ENCODE results near the gene PPP1R3C. TPM values are rescaled to one million over a fixed set of nuclear protein-coding genes. Genes with fewer than 3 reads are reported as not detected.

PPP1R3C gene
- total RNA-seq, 2 experiments from 2014 or later: not detected

DNA sequence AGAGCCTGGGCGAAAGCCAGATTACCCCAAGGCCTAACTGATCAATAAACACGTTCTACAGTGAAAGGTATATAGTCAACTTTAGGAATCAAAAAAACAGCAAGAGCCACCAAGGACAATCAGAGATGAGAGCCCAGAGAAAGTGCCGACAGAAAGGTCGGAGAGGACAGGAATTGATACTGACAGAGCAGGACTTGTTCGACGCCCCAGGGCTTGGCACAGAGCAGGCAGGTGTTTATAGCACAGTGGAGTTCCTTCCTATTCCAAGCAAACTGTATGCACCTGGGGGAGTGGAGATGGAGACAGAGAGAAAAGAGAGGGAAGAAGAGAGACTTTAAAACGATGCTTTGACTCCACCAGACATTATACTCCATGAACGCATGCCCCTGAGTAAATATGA lies 39.5 kb downstream of the PPP1R3C start:
- DNase-seq (no peak), ATAC-seq (no peak)
- Mint-ChIP-seq H3K27ac (no peak overlapping the region), H3K4me3 (no peak overlapping the region), H3K36me3 (ENCODE audit: low read depth) (no peaks in the 10 kb centered on the region), H3K27me3 (ENCODE audit: low read depth) (peaks cover 13% of the 10 kb centered on the region), H3K4me1 (ENCODE audit: low read depth) (no peaks in the 10 kb centered on the region), H3K9me3 (ENCODE audit: insufficient read depth) (no peaks in the 10 kb centered on the region)
- ChIA-PET CTCF (no interaction called here), POLR2A (no interaction called here)

DNA sequence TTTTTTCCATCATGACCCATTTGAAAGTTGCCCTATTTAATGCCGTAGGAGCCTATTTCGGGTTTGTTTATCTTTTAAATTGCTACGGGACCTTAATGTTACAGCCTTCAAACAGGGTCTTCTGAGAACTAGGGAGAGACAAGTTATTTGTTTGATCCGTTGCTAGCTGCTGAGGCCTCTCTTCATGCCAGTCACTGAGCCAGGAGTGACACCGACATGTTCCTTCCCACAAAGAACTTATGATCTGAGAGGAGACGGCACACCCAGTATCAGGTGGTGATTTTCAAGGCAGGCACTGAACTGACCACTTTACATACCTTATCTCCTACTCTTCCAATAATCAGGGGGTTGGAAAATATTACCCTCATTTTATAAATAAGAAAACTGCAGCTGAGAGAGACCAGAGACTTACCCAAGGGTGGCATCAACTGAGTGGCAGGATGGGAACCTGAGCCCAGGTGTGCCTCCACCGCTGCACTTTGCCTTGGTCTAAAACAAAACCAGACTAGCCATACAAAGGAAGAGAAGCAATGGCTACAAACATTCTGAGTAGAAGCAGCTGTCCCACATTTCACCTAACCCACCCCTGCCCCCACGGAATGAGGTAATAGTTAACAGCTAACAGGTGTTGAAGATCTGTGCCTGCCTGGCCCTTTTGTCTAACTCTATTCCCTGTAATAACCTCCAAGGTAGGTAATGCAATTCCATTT lies 40.5 kb downstream of the PPP1R3C start:
- Mint-ChIP-seq H3K27me3 (ENCODE audit: low read depth) (peaks cover 13% of the 10 kb centered on the region), H3K9me3 (ENCODE audit: insufficient read depth) (no peaks in the 10 kb centered on the region), H3K4me3 (no peak overlapping the region), H3K4me1 (ENCODE audit: low read depth) (no peaks in the 10 kb centered on the region), H3K36me3 (ENCODE audit: low read depth) (no peaks in the 10 kb centered on the region), H3K27ac (no peak overlapping the region)
- ChIA-PET CTCF (no interaction called here), POLR2A (no interaction called here)
- ATAC-seq (no peak), DNase-seq (no peak)

DNA sequence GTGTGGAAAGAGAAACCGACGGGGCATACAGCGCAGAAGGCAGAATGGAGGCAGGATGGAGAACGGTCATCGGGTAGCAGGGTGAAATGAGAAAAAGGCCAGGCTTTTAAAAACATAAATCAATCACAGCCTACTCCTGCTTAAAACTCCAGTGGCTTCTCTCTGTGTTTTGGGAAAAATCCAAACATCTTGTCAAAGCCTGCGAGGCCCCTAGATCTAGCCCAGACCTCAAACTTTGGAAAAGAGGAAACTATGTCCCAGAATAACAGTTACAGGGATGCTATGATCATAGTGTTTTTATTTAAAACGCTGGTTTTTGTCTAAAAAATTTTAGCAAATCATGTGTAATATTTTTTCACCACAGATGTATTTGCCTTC lies 41.1 kb downstream of the PPP1R3C start:
- Mint-ChIP-seq H3K27me3 (ENCODE audit: low read depth) (peaks cover 13% of the 10 kb centered on the region), H3K9me3 (ENCODE audit: insufficient read depth) (no peaks in the 10 kb centered on the region), H3K4me1 (ENCODE audit: low read depth) (no peaks in the 10 kb centered on the region), H3K4me3 (no peak overlapping the region), H3K36me3 (ENCODE audit: low read depth) (no peaks in the 10 kb centered on the region), H3K27ac (no peak overlapping the region)
- no peak for ATAC-seq
- POLR2A ChIA-PET: no interaction called here
- CTCF ChIA-PET: no interaction called here
- no peak for DNase-seq

DNA sequence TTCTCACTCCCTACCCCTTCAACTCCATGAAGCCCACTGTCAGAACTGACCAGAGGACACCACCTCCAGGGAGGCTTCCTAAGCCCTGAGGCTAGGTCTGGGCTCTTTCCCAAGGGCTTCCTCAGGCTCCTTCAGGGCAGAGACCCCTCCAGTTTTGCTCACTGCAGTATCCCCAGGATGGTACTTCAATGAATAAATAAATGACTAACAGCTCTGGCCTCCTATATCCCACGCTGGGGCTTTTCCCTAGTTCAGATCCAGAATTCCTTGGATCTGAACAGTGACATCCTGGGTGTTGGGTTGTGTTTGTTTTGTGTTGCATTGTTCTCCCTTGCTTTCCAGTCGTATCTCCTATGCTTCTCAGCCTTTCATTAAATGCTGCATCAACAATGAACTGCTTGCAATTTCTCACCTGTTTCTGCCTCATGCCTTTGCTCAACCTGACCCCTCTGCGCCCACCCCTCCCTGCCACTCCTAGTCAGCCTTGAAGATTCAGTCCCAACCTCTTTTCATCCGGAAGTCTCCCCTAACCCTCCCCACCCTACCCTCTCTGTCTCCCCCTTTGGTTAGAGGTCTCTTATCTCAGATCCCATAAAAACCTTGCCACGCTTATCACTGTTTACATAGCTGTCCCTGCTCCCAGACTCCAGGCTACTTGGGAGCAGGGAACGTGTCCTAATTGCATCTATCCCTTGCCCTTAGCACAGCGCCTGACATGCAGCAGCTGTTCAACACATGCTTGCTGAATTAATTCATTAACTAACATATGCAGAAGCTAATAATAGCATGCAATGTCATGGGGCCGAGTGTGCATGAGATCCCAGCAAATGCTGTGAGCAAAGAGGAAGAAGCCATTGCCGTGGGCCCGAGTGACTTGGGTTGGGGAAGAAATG lies 41.7 kb downstream of the PPP1R3C start:
- peaks cover 13% of the 10 kb centered on the region for H3K27me3 Mint-ChIP-seq (ENCODE audit: low read depth)
- no peak overlapping the region for H3K27ac Mint-ChIP-seq
- H3K9me3 Mint-ChIP-seq (ENCODE audit: insufficient read depth): no peaks in the 10 kb centered on the region
- no peak for DNase-seq
- H3K4me3 Mint-ChIP-seq: no peak overlapping the region
- H3K4me1 Mint-ChIP-seq (ENCODE audit: low read depth): no peaks in the 10 kb centered on the region
- ChIA-PET CTCF (no interaction called here), POLR2A (no interaction called here)
- no peaks in the 10 kb centered on the region for H3K36me3 Mint-ChIP-seq (ENCODE audit: low read depth)
- no peak for ATAC-seq

DNA sequence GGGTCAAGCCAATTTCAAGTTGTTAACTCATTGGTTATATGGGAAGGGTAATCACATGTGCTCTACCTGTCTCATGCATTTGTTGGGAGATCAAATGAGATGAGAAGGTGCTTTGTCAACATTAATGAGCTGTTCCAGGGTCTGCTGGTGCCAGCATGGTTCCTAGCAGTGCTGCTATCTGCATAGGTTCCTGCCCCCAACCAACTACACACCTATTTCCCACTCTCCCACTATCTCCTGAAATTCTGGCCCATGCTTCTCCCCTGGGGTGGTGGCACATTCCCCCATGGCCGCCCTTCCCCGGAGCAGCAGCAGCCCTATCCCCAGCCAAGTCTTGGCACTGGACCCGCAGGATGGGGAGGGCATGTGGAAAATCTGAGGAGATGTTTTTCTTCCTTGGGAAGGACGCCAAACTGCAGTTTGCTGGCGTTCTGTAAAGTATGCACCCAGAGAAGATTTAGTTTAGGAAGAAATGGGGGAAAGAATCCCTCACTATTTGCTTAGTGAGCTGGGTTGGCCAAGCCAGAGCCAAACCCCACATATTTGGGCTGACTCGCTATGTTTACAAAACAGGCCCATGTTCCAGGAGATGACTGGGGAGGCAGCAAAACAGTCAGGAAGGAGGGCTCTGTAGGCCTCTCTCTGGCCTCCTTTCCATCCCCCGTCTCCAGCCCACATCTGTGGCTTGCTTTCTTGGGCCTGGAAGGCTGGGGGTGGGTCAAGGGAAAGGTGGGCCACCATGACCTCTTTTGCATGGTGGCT lies 42.5 kb downstream of the PPP1R3C start:
- peaks cover 8% of the 10 kb centered on the region for H3K27me3 Mint-ChIP-seq (ENCODE audit: low read depth)

DNA sequence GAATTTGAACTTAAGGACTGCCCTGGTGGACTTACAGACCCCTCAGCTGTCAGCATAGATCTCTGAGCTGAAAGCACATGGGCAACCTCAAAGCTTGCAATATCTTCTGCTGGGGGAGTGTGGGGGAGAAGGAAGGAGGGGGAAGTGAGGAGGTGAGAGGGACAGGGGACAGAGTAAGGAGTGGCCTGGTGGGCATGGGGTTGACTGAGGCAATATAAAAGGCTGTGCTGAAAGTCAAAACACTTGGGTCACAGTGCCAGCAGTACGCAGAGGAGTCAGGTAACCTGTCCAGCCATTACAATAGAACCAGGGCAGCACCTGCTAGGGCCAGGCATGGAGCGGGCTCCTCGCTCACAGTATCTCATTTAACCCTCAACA lies 43.2 kb downstream of the PPP1R3C start:
- H3K4me3 Mint-ChIP-seq: no peak overlapping the region
- POLR2A ChIA-PET: no interaction called here
- no peaks in the 10 kb centered on the region for H3K36me3 Mint-ChIP-seq (ENCODE audit: low read depth)
- CTCF ChIA-PET: no interaction called here
- H3K9me3 Mint-ChIP-seq (ENCODE audit: insufficient read depth): no peaks in the 10 kb centered on the region
- H3K27me3 Mint-ChIP-seq (ENCODE audit: low read depth): peaks cover 8% of the 10 kb centered on the region
- ATAC-seq: no peak
- H3K4me1 Mint-ChIP-seq (ENCODE audit: low read depth): no peaks in the 10 kb centered on the region
- no peak for DNase-seq
- H3K27ac Mint-ChIP-seq: no peak overlapping the region

More for the DNA sequence above, 42.5 kb downstream of the PPP1R3C start:
- DNase-seq (no peak), ATAC-seq (no peak)
- Mint-ChIP-seq H3K4me1 (ENCODE audit: low read depth) (no peaks in the 10 kb centered on the region), H3K36me3 (ENCODE audit: low read depth) (no peaks in the 10 kb centered on the region), H3K4me3 (no peak overlapping the region), H3K27ac (no peak overlapping the region), H3K9me3 (ENCODE audit: insufficient read depth) (no peaks in the 10 kb centered on the region)
- CTCF ChIA-PET: no interaction called here
- POLR2A ChIA-PET: no interaction called here

DNA sequence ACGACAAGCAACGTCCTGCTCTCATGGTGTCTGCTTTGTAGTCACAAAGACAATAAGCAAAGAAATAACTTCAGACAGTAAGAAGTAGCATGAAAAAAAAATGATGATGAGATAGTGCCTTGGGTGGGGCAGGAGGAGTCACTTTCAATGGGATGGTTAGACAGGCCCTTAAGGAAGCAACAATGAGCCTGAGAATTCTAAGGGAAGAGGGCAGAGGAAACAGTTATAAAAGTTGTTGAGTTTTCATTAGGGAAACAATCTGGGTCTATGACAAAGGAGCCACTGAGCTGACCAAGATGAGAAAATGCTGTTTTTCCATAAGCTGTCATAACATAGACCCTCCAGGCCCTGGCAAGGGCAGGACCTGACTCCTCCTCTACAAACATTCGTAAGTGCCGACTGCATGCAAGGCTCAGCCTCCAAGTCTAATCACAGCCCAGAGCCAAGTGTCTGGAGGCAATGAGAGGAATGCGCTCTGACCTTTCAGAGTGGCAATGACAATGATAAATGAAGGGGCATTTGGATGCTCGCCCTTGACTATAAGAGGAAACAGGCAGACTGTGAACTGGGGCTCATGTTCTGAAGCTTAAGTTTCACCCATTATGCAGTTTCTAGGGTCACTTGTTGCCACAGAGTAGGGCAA lies 43.7 kb downstream of the PPP1R3C start:
- no peaks in the 10 kb centered on the region for H3K9me3 Mint-ChIP-seq (ENCODE audit: insufficient read depth)

DNA sequence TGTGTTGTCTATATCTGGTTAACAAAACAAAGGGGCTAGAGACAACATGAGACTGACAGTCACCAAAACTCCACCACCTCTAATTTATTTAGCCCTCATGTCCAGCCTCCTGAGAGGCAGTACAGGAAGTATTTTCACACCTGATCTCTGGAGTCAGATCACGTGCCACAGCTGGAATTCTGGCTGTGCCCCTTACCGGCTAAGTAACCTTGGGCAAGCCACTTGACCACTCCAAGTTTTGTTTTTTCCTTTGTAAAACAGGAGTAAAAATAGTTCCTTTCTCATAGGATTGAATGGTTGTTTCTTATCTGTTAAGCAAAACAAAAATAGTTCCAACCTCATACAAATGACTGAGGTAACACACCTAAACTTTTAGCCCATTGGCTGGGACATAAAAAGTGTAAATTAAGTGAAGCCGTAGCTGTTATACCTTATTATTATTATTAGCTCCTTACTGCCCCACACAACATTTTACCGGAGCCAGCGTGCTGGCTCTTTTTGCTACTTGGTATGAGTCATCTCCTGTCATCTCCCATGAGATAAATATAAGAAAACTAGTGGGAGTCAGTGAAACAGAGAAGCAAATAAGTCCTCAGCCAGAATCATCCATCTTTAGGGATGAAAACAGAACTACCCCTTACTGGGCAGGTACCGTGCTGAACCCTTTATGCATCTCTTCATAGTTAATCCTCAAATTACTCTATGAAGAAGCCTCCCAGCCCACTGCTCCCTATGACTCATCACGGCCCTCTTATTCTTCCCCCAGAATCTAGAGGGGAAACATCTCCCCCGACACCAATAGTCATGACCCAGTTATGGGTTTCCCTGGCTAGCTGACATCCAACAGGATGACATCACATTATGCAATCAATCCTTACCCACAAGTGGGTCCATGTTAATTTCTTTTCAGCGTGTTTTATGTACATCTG lies 44.9 kb downstream of the PPP1R3C start:
- ATAC-seq (no peak), DNase-seq (no peak)
- peaks cover 8% of the 10 kb centered on the region for H3K27me3 Mint-ChIP-seq (ENCODE audit: low read depth)
- ChIA-PET CTCF (no interaction called here), POLR2A (no interaction called here)
- no peaks in the 10 kb centered on the region for H3K4me1 Mint-ChIP-seq (ENCODE audit: low read depth)
- no peaks in the 10 kb centered on the region for H3K9me3 Mint-ChIP-seq (ENCODE audit: insufficient read depth)
- no peak overlapping the region for H3K27ac Mint-ChIP-seq
- H3K36me3 Mint-ChIP-seq (ENCODE audit: low read depth): no peaks in the 10 kb centered on the region
- no peak overlapping the region for H3K4me3 Mint-ChIP-seq

More for the DNA sequence above, 43.7 kb downstream of the PPP1R3C start:
- DNase-seq (no peak), ATAC-seq (no peak)
- H3K27ac Mint-ChIP-seq: no peak overlapping the region
- no peaks in the 10 kb centered on the region for H3K4me1 Mint-ChIP-seq (ENCODE audit: low read depth)
- no peaks in the 10 kb centered on the region for H3K36me3 Mint-ChIP-seq (ENCODE audit: low read depth)
- CTCF ChIA-PET: no interaction called here
- POLR2A ChIA-PET: no interaction called here
- H3K27me3 Mint-ChIP-seq (ENCODE audit: low read depth): peaks cover 8% of the 10 kb centered on the region
- H3K4me3 Mint-ChIP-seq: no peak overlapping the region

DNA sequence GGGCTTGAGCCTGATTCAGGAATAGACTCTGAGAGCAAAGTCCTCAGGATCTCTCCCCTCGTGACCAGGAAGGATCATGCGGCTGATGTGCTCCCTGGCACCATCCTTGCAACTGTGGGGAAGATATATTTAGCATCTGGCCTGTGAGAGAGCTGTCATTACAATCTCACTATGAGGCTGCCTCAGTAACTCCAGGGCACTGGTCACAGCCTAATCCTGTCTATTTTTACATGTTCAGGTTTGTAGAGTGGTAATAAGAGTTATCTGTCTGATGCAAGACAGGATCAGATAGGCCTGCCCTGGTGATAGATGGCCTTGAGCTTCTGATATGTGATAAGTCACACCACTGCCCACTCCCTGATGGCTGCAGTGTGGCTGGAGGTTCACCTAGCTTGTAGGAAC lies 50.7 kb downstream of the PPP1R3C start:
- H3K4me3 Mint-ChIP-seq: no peak overlapping the region
- peaks cover 2% of the 10 kb centered on the region for H3K27me3 Mint-ChIP-seq (ENCODE audit: low read depth)
- ChIA-PET POLR2A (no interaction called here), CTCF (no interaction called here)
- no peak overlapping the region for H3K27ac Mint-ChIP-seq
- no peaks in the 10 kb centered on the region for H3K36me3 Mint-ChIP-seq (ENCODE audit: low read depth)
- H3K4me1 Mint-ChIP-seq (ENCODE audit: low read depth): no peaks in the 10 kb centered on the region
- H3K9me3 Mint-ChIP-seq (ENCODE audit: insufficient read depth): no peaks in the 10 kb centered on the region
- ATAC-seq (no peak), DNase-seq (no peak)

DNA sequence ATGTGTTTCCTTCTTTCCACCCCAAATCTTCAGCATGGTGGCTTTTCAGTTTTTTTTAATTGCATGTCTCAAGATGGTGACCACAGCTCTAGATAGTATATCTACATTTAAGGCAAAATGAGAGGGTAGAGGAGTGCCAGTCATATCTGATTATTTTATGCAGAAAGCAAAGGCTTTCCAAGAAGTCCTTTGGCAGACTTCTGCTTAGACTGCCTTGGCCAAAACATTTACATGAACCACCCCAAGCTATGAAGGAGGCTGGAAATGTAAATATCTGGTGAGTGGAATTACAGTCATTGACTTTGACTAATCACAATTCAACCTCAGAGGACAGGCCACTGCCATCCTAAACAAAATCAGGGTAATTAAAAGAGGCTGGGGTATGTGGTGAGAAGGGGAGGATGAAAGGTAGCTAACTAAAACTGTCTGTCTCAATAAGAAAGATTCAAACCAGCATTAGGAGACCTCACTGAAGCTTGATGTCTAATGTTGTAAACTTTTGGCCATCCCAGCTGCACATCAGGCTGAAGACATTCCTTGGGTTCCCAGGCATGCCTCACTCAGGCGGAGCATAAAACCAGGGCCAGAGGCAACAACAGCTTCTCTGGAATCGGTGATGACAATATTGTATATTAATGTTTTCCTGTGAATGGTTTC lies 53.4 kb downstream of the PPP1R3C start:
- Mint-ChIP-seq H3K27me3 (ENCODE audit: low read depth) (peaks cover 5% of the 10 kb centered on the region), H3K9me3 (ENCODE audit: insufficient read depth) (no peaks in the 10 kb centered on the region), H3K4me1 (ENCODE audit: low read depth) (no peaks in the 10 kb centered on the region), H3K4me3 (no peak overlapping the region), H3K36me3 (ENCODE audit: low read depth) (no peaks in the 10 kb centered on the region), H3K27ac (no peak overlapping the region)
- DNase-seq: no peak
- POLR2A ChIA-PET: interaction anchor here (0.6 kb wide), 1 partner anchor 721 kb away, joined by 5 read pairs; no protein-coding TSS in a partner anchor
- no peak for ATAC-seq
- CTCF ChIA-PET: no interaction called here

Measured in activated CD8-positive, alpha-beta T cell treated with anti-CD3 and anti-CD28 coated beads, Interleukin-2, amount 10 ng/mL, durations not matched to agents 7 days and 5 days (primary cell).